HFFc6 (cell line): Measurements from ENCODE around the gene BTG1. TPM values are rescaled to one million over a fixed set of nuclear protein-coding genes. Genes with fewer than 3 reads are reported as not detected.
"Not testable (repeated sequence)": the region's sequence is repeated elsewhere in the genome, so short reads cannot be mapped to it uniquely, and the experiment has no call there.

Experiments used
- DNase-seq: peaks from one replicate; pipeline ENCODE4 v3.0.0-alpha.2; 2018
- H3K27ac Mint-ChIP-seq: 2 replicates; pipeline ENCODE4 v1.8.0; 2020; ENCODE audit warnings: mild to moderate bottlenecking, mixed read lengths
- H3K27me3 Mint-ChIP-seq: 2 replicates; pipeline ENCODE4 v1.8.0; 2021; ENCODE audit warnings: mild to moderate bottlenecking, moderate library complexity, mixed read lengths; ENCODE audit not compliant: insufficient read depth
- H3K36me3 Mint-ChIP-seq: 2 replicates; pipeline ENCODE4 v1.8.0; 2021; ENCODE audit warnings: low read depth, mixed read lengths
- H3K4me1 Mint-ChIP-seq: 2 replicates; pipeline ENCODE4 v1.8.0; 2020; ENCODE audit warnings: low read depth, mixed read lengths
- H3K4me3 Mint-ChIP-seq: 2 replicates; pipeline ENCODE4 v1.8.0; 2020; ENCODE audit warnings: mild to moderate bottlenecking, moderate library complexity, mixed read lengths
- H3K9me3 Mint-ChIP-seq: 2 replicates; pipeline ENCODE4 v1.8.0; 2020; ENCODE audit warnings: mild to moderate bottlenecking, mixed read lengths
- total RNA-seq, 6 experiments: library from RNA; stranded (reverse); fragmentation: NEBNext Ultra II Directional; extraction: Animal tissue kit (Norgen Biotek cat#: 25700); gene quantifications; 2 replicates in 1 of 6; 3 replicates in 5 of 6; pipeline ENCODE4 v1.2.3, GENCODE V29; 2021
- TF ChIP-seq, protein P1 (sequence below): fragments of 200-600 bp; sonication (generic); IDR thresholded peaks from 2 replicates; pipeline ENCODE4 v1.5.0; 2021; ENCODE audit warnings: antibody characterized with exemption, mild to moderate bottlenecking

The BTG1 gene
- total RNA-seq, 6 experiments from 2014 or later, result 38.7 to 49.9 (median 45.3) TPM

DNA sequence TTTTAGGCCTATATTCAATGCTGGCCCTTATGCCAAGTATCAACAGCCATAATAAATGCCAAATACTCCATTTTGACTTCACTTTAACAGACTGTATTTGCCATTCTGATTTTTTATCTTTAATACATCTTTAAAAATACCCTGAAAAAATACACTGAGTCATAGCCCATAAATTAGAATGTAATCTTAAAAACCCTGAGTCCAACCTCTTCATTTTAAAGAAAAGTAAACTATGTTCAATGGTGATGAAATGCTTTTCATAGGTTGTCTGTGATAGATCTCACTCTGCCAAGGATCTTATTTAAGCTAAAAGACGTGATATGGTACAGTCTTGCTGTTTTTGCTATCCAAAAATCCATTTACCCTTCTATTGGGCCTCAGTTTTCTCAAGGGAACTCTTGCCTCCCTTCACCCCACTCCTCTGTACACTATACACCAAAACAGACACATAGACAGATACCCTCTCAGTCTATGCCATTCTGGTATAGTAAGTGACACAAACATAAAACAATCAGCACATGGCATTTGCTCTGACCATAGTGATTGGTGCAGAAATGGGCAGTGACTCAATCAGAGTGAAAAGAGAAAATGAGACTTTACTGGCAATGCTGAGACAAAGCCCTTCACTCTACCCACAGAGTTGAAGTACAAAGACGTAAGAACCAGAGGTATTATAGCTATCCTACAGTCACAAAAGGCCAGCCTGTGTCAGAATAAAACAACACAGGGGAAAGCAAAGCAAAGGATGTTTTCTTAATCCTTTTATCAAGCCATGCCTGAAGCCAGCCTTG, 49.1 kb downstream of the BTG1 start:
- Mint-ChIP-seq H3K9me3 (no peaks in the 10 kb centered on the region), H3K27ac (peak overlapping the region; percentile 54), H3K4me1 (peaks cover 41% of the 10 kb centered on the region), H3K36me3 (0 out of 2 replicates have a peak, but pooled peaks cover 11% of the 10 kb centered on the region), H3K27me3 (no peaks in the 10 kb centered on the region), H3K4me3 (peak overlapping the region; percentile 37; the same call in 1 of the 2 replicates)
- DNase-seq, result no peak
- TF ChIP-seq, protein P1, sequence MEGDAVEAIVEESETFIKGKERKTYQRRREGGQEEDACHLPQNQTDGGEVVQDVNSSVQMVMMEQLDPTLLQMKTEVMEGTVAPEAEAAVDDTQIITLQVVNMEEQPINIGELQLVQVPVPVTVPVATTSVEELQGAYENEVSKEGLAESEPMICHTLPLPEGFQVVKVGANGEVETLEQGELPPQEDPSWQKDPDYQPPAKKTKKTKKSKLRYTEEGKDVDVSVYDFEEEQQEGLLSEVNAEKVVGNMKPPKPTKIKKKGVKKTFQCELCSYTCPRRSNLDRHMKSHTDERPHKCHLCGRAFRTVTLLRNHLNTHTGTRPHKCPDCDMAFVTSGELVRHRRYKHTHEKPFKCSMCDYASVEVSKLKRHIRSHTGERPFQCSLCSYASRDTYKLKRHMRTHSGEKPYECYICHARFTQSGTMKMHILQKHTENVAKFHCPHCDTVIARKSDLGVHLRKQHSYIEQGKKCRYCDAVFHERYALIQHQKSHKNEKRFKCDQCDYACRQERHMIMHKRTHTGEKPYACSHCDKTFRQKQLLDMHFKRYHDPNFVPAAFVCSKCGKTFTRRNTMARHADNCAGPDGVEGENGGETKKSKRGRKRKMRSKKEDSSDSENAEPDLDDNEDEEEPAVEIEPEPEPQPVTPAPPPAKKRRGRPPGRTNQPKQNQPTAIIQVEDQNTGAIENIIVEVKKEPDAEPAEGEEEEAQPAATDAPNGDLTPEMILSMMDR, result no peak

DNA sequence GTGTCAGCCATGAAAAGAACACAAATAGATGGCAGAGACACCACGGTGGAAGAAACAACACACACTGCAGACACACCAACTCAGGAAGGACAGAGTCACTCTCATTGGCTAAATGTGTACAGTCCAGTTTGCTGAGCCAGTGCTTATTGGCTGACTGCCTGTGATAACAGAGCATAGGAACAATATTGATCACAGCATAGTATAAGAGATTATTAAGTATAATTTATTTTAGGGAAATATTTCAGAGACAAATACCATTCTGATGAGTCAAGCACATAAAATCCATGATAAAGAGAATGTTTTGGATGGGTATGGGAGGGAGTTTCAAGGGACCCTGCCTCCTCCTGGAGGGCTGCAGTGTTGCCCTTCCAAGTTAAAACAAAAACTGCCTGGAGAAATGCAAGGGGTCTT, 50.9 kb downstream of the BTG1 start:
- no peak for DNase-seq
- Mint-ChIP-seq H3K4me3 (peak overlapping the region; percentile 13; the same call in 1 of the 2 replicates), H3K36me3 (0 out of 2 replicates have a peak, but pooled peaks cover 4% of the 10 kb centered on the region), H3K9me3 (no peaks in the 10 kb centered on the region), H3K27me3 (no peaks in the 10 kb centered on the region), H3K4me1 (peaks cover 42% of the 10 kb centered on the region), H3K27ac (peak overlapping the region; percentile 62)
- TF ChIP-seq, protein P1, result peak; percentile 45

GRCh38 chr12:92094301-92094700, 51.3 kb downstream of the BTG1 start:
- H3K9me3 Mint-ChIP-seq, DNase-seq, H3K36me3 Mint-ChIP-seq, H3K27me3 Mint-ChIP-seq: not testable (repeated sequence)
- Mint-ChIP-seq H3K27ac (peak overlapping the region; percentile 62), H3K4me3 (peak overlapping the region; percentile 13; the same call in 1 of the 2 replicates), H3K4me1 (peaks cover 47% of the 10 kb centered on the region)
